GM20000 (cell line): ENCODE measurements around the gene TRAK1.
"Not testable (repeated sequence)": the region's sequence is repeated elsewhere in the genome, so short reads cannot be mapped to it uniquely, and the experiment has no call there.

Source experiments
- DNase-seq: peaks from one replicate; pipeline ENCODE4 v3.0.0; 2012; ENCODE audit warnings: low spot score
- CTCF ChIP-seq: IDR thresholded peaks from 2 replicates; pipeline ENCODE4 v1.5.1; 2012; ENCODE audit warnings: mild to moderate bottlenecking, control low read depth; ENCODE audit errors: extremely low read depth, missing control alignments

The TRAK1 gene

GRCh38 chr3:42101481-42101880 is 10.3 kb downstream of the TRAK1 start:
- TF ChIP-seq CTCF, result no peak
- DNase-seq, result no peak

GRCh38 chr3:42102571-42102970 is 11.4 kb downstream of the TRAK1 start:
- no peak for DNase-seq
- no peak for TF ChIP-seq CTCF

- DNase-seq, result not testable (repeated sequence)
Observed at GRCh38 chr3:42103921-42104665, 12.9 kb downstream of the TRAK1 start.

- not testable (repeated sequence) for DNase-seq
Observed at GRCh38 chr3:42105994-42106393, 14.8 kb downstream of the TRAK1 start.

DNA sequence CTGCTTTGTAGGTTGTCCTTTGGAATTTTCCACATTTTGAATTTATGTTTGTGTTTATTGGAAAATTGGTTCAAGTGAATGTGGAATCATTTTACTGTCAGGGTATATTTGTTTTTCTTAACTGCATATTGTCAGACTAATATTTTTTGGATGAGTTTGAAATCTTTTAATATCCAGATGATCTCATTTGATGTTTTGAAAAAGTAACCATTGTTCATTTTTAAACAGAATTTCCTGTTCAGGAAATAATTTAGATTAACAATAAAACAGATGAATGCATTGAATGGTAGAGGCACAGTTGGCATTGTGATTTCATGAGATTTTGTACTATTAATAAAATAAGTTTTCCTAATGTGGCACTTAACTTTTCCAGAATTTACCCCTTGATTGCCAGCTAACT is 15.5 kb downstream of the TRAK1 start:
- no peak for DNase-seq
- no peak for TF ChIP-seq CTCF

DNA sequence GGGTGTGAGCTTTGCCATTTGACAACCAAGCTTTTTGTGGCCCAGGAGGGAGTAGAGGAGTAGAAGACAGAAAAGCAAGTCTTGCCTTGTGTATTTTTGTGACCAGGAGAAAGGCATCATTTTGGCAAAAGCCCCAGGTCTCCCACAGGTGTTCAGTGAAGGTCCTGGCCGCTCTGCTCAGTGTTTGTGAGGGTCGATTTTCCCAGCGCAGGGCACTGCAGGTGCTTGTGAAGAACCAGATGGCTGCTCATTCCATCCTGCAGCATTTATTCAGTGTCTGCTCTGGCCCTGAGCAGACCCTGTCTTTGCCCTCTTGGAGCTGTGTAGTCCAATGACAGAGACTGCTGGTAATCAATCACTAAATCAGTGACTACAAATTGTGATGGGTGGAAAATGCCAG is 19.5 kb downstream of the TRAK1 start:
- TF ChIP-seq CTCF, result no peak
- DNase-seq, result no peak

GRCh38 chr3:42114130-42114725 is 23.1 kb downstream of the TRAK1 start:
- TF ChIP-seq CTCF, result no peak
- DNase-seq, result no peak

DNA sequence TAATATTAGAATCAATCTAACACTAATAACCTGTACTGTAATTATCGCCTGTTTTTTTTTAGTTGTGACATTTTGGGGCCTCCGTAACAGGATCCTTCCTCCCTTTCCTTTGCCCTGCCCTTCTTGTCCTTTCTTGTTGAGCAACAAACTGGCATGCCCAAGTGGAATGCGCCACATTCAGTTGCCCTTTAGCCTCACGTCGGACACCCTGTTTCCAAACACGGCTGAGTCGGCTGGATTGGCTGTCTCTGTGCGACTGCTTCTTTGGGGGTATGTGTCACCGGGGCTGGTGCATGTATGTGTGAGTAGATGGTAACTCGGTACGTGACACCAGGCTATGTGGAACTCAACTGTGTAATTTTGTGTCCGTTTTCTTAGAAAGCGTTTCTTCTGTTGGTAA is 24.1 kb downstream of the TRAK1 start:
- no peak for DNase-seq
- no peak for TF ChIP-seq CTCF
